Measurements from ENCODE around the gene CTNNA3.

CTNNA3 gene

GRCh38 chr10:67045404-67045803 is 650.6 kb downstream of the CTNNA3 start:
- no peaks in the 10 kb centered on the region for H3K79me2 ChIP-seq (ENCODE audit: insufficient read depth, low read length)
- no peaks in the 10 kb centered on the region for H3F3A ChIP-seq (ENCODE audit: insufficient read depth)
- H3K9me2 ChIP-seq (replicated peaks; ENCODE audit: insufficient read depth, low read length) = no peaks in the 10 kb centered on the region
- H3K9me3 ChIP-seq (ENCODE audit: insufficient read depth, low read length) = no peaks in the 10 kb centered on the region
- TF ChIP-seq CTCF (IDR thresholded peaks at IDR 0.05; ENCODE audit: insufficient read depth, low read length, poor library complexity, severe bottlenecking) = no peak
- TF ChIP-seq EZH2phosphoT487 (conservative IDR thresholded peaks at IDR 0.05; ENCODE audit: low read length) = no peak
- no peaks in the 10 kb centered on the region for H4K20me1 ChIP-seq (ENCODE audit: low read depth, low read length)
- H3K27ac ChIP-seq (ENCODE audit: low read depth, low read length) = no peak overlapping the region
- no peak overlapping the region for H2AFZ ChIP-seq (ENCODE audit: low read depth, low read length, severe bottlenecking)
- H3K27me3 ChIP-seq (ENCODE audit: low read length) = no peaks in the 10 kb centered on the region
- H3K4me3 ChIP-seq (ENCODE audit: insufficient read depth, low read length, poor library complexity, severe bottlenecking) = no peak overlapping the region
- H3K4me2 ChIP-seq (ENCODE audit: low read depth, low read length, poor library complexity, severe bottlenecking) = no peak overlapping the region
- no peak overlapping the region for H3K9ac ChIP-seq (ENCODE audit: low read length)
- H3K36me3 ChIP-seq (ENCODE audit: low read length) = no peaks in the 10 kb centered on the region

GRCh38 chr10:67043041-67043440 is 653.0 kb downstream of the CTNNA3 start:
- Histone ChIP-seq H3K4me2 (ENCODE audit: low read depth, low read length, poor library complexity, severe bottlenecking) (no peak overlapping the region), H4K20me1 (ENCODE audit: low read depth, low read length) (no peaks in the 10 kb centered on the region), H3K9ac (ENCODE audit: low read length) (no peak overlapping the region), H3F3A (ENCODE audit: insufficient read depth) (no peaks in the 10 kb centered on the region), H3K9me2 (replicated peaks; ENCODE audit: insufficient read depth, low read length) (no peaks in the 10 kb centered on the region), H3K4me3 (ENCODE audit: insufficient read depth, low read length, poor library complexity, severe bottlenecking) (no peak overlapping the region), H3K27ac (ENCODE audit: low read depth, low read length) (no peak overlapping the region), H3K79me2 (ENCODE audit: insufficient read depth, low read length) (no peaks in the 10 kb centered on the region), H3K9me3 (ENCODE audit: insufficient read depth, low read length) (no peaks in the 10 kb centered on the region), H2AFZ (ENCODE audit: low read depth, low read length, severe bottlenecking) (no peak overlapping the region), H3K27me3 (ENCODE audit: low read length) (no peaks in the 10 kb centered on the region), H3K36me3 (ENCODE audit: low read length) (no peaks in the 10 kb centered on the region)
- no peak for TF ChIP-seq EZH2phosphoT487 (conservative IDR thresholded peaks at IDR 0.05; ENCODE audit: low read length)
- TF ChIP-seq CTCF (IDR thresholded peaks at IDR 0.05; ENCODE audit: insufficient read depth, low read length, poor library complexity, severe bottlenecking) = no peak

GRCh38 chr10:67036808-67037207 is 659.2 kb downstream of the CTNNA3 start:
- no peaks in the 10 kb centered on the region for H3K9me3 ChIP-seq (ENCODE audit: insufficient read depth, low read length)
- H3K4me2 ChIP-seq (ENCODE audit: low read depth, low read length, poor library complexity, severe bottlenecking) = no peak overlapping the region
- H3K27ac ChIP-seq (ENCODE audit: low read depth, low read length) = no peak overlapping the region
- H4K20me1 ChIP-seq (ENCODE audit: low read depth, low read length) = no peaks in the 10 kb centered on the region
- no peak overlapping the region for H2AFZ ChIP-seq (ENCODE audit: low read depth, low read length, severe bottlenecking)
- no peak overlapping the region for H3K9ac ChIP-seq (ENCODE audit: low read length)
- no peaks in the 10 kb centered on the region for H3K36me3 ChIP-seq (ENCODE audit: low read length)
- no peaks in the 10 kb centered on the region for H3K9me2 ChIP-seq (replicated peaks; ENCODE audit: insufficient read depth, low read length)
- H3K4me3 ChIP-seq (ENCODE audit: insufficient read depth, low read length, poor library complexity, severe bottlenecking) = no peak overlapping the region
- no peaks in the 10 kb centered on the region for H3K79me2 ChIP-seq (ENCODE audit: insufficient read depth, low read length)
- H3K27me3 ChIP-seq (ENCODE audit: low read length) = no peaks in the 10 kb centered on the region
- H3F3A ChIP-seq (ENCODE audit: insufficient read depth) = no peaks in the 10 kb centered on the region
- TF ChIP-seq EZH2phosphoT487 (conservative IDR thresholded peaks at IDR 0.05; ENCODE audit: low read length) (no peak), CTCF (IDR thresholded peaks at IDR 0.05; ENCODE audit: insufficient read depth, low read length, poor library complexity, severe bottlenecking) (no peak)
